Measurements from ENCODE around the gene GDF2.

The GDF2 gene

DNA sequence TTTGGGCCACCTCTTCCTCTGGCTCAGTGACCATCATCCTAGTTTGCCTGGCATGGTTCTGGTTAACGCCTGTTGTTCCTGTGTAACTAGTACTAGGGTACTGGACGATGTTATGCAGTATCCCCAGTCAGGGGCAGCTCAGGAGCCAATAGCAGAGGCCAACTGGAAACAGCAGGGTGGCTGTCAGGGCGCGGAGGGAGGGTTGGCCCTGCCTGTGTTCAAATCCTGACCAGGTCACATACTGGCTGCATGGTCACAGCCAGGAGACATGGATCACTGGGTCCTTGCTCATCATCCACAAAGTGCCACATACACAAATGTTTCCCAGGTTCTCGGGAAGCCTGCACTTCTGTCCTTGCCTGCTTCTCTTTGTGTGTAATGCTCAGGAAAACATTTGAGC, 13.7 kb downstream of the GDF2 start:
- no peak for DNase-seq

DNA sequence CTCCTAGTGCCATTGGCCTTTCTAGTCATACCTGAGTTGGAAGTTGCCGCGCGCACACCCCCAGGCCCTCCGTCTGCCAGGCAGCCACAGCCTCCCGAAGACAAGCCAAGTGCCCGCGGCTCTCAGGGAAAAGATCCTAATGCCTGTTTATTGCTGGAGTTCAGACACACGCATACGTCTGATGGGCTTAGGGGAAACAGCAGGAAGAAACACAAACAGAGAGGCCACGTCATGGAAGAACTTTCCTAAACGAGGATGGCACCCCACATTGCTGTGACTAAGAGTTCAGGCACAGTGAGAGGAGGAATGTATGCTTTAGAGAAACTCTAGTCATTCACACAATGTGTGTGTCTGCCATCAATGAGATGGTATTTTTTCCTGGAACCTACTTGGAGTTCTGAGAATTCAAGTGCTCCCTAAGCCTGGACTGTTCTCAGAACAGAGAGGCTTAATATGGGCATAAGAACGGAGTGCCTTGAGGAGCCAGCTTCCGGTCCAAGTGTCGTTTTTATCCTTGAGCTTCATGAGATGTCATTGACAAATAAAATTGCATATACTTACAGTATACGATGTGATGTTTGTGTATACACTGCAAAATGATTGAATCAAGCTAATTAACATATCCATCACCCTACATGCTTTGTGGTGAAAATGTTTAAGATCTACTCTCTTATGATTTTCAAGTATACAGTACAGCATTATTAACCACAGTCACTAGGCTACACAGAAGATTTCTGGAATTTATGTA, 14.3 kb downstream of the GDF2 start:
- no peak for DNase-seq

DNA sequence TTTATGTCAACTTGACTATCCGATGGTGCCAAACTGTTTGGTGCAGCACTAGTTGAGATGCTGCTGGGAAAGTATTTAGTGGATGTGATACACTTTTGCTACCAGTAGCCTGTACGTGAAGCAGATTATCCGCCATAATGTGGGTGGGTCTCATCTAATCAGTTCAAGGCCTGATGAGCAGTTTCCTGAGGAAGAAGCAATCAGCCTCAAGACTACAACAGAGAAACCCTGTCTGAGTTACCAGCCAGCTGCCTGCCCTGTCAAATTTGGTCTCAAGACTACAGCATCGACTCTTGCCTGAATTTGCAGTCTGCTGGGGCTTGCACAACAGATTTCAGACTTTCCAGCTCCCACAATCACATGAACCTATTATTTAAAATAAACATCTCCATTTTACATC, 15.1 kb downstream of the GDF2 start:
- no peak for DNase-seq

DNA sequence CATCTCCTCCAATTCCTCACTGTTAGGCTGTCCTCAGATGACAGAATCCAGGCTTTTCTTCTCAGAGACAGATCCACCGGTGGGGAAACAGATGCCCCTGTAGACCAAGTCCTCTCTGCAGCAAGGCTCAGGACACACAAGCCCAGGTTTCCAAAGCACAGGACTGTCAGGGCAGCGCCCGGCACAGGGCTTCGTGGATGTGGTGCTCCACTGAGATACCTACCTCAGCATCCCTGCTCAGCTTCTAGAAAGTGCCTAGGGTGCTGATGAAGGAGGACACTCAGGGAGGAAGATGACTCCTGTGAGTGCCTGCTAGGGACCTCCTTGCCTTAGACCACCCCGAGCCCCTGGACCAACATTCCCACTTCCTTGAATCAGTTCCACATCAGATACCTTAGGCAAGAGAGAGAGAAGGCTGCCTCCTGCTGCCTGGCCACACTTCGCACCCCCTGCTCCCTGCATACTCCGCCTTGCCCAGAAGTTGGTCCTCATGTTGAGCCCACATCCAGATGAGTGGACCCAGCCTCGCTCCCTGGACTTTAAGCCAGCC, 17.0 kb downstream of the GDF2 start:
- DNase-seq, result no peak

DNA sequence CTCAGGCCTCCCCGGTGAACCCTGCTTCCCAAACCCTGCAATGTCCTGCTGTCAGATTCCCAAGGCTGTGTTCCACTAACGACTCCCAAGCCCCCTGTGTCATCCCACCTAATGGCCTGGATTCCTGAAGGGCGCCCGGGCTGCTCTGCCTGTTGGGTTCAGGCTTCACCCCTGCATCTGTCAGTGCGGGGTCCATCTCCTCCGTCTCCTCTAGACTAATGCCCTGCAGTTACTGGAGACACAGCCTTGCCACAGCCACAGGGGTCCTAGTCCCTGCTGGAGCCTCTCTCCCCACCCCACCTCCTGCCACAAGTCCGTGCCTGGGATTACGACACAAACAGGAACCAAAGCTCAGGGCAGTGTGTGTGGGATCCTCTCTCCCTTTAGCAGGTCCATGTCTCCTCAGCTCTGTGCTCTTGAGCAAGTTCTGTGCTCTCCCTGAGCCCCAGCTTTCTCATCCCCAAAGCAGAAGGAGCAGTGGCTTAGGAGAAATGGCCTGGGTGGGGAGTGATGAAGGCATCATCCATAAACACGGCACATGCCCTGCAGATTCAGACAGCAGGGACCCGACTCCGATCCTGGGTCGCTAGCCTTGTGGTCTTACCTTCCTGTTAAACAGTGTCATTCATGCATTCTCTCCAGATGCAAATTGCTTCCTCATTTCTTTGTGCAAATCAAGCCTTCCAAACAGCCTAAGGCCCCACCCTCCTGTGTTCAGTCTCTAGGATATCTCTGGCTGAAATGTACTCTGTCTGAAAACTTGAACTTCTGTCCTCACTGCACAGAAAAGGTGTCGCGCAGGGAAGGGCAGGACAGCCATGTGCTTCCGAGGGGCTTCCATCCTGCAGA, 17.7 kb downstream of the GDF2 start:
- DNase-seq, result no peak

DNA sequence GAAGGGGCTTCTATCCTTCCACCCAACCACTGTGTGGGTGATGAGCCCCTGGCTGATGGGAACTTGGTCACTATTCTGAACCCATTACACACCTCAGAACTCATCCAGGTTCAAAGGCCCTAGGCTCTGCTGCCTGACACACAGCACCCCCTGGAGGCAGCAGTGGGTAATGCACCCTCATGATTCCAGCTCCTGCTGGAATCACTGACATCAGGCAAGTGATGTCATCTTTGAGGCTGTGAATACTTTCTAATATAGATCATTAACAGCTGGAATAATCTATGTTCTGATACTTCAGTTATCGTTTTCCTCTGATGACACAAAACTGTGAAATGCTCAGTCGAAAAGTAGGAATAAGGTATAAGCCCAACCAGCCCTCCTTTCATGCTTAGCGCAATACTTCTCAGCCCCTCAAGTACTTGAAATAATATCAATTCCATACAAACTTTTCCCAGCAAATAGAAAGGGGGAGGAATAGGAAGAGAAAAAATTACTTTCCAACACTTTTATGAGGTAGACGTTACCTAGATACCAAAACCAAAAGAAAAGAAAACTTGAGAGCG, 18.4 kb downstream of the GDF2 start:
- peak; percentile 6 to 53 (median 7) for DNase-seq

DNA sequence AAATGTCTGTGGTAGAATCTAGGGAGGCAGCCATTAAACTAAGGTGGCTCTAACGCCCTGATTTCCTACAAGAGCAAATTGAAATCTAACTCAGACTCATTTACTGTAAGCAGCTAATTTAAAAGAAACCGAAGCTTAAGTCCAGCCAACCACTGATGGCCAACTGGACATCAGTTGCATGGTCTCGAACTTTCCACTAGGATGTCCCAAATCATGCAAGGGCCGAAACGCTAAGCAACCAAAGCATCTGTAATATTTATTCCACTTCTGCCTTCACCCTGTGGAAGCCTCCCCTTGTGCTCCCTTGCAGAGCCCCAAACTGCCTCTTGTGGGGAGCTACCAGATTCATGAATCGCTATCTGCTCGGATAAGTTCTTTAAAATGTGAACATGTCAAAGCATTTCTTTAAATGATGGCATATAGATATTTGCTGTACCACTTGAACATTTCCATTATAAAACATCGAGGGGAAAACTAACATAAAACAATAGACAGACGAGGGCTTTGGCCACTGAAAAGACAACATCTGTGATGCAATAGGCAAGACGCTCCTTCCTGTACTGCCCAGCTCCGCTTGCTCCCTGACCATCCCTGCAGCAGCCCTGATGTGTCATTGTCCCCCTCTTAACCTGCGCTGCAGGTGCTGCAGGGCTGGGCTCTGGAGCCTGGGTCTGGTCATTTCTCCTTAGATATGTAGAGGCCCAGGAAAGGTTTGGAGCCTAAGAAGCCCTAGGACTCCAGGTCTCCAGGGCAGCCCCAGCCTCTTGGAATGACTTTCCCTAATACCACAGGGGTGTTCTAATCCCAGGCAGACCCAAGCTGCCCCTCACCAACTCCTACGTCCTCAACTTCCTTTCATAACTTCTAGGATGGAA, 23.0 kb downstream of the GDF2 start:
- DNase-seq, result no peak

DNA sequence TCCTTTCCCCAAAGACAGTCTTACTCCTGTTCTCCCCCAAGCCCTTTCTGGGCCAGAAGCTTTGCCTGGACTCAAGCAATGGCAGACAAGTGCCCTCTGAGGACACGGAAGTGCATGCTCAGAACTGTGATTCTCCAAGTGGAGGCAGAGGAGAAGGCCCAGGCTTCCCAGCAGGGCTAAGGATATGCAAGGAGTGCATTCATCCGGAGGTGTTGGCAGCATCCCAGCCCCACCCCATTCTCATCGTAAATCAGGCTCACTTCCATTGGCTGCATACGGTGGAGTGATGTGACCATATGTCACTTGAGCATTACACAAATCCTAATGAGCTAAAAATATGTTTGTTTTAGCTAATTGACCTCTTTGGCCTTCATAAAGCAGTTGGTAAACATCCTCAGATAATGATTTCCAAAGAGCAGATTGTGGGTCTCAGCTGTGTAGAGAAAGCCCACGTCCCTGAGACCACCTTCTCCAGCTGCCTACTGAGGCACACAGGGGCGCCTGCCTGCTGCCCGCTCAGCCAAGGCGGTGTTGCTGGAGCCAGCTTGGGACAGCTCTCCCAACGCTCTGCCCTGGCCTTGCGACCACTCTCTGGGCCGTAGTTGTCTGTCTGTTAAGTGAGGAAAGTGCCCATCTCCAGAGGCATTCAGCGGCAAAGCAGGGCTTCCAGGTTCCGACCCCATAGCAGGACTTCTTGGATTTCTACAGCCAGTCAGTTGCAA, 24.5 kb downstream of the GDF2 start:
- DNase-seq, result peak; percentile 2 to 65 (median 17)

DNA sequence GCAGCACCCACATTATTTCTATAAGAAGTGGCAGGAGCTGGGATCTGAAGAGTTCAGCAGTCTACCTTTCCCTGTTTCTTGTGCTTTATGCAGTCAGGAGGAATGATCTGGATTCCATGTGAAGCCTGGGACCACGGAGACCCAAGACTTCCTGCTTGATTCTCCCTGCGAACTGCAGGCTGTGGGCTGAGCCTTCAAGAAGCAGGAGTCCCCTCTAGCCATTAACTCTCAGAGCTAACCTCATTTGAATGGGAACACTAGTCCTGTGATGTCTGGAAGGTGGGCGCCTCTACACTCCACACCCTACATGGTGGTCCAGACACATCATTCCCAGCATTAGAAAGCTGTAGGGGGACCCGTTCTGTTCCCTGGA, 25.0 kb downstream of the GDF2 start:
- no peak for DNase-seq

DNA sequence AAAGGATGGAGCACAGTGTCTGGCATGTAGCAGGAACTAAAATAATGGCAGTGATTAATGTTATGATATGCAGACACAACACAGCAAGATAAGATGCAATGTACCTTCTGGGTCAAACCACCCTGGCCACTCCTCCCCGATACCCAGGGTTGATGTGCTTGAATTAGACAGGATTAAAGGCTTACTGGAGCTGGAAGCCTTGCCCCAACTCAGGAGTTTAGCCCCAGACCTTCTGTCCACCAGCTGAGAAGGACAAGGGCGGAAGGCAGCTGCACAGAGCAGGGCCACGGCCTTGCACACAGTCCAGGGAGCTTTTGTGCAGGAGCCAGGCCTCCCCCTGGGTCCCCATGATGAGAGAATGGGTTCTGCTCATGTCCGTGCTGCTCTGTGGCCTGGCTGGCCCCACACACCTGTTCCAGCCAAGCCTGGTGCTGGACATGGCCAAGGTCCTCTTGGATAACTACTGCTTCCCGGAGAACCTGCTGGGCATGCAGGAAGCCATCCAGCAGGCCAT, 25.9 kb downstream of the GDF2 start, which contains the start of gene RBP3:
Gene RBP3 (plus strand): TSS at position 226 of the 514 bp plus-strand sequence. CDS start 122 bp downstream, at position 348.
- DNase-seq, result no peak

DNA sequence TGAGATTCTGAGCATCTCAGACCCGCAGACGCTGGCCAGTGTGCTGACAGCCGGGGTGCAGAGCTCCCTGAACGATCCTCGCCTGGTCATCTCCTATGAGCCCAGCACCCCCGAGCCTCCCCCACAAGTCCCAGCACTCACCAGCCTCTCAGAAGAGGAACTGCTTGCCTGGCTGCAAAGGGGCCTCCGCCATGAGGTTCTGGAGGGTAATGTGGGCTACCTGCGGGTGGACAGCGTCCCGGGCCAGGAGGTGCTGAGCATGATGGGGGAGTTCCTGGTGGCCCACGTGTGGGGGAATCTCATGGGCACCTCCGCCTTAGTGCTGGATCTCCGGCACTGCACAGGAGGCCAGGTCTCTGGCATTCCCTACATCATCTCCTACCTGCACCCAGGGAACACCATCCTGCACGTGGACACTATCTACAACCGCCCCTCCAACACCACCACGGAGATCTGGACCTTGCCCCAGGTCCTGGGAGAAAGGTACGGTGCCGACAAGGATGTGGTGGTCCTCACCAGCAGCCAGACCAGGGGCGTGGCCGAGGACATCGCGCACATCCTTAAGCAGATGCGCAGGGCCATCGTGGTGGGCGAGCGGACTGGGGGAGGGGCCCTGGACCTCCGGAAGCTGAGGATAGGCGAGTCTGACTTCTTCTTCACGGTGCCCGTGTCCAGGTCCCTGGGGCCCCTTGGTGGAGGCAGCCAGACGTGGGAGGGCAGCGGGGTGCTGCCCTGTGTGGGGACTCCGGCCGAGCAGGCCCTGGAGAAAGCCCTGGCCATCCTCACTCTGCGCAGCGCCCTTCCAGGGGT, 26.6 kb downstream of the GDF2 start:
- DNase-seq, result no peak

DNA sequence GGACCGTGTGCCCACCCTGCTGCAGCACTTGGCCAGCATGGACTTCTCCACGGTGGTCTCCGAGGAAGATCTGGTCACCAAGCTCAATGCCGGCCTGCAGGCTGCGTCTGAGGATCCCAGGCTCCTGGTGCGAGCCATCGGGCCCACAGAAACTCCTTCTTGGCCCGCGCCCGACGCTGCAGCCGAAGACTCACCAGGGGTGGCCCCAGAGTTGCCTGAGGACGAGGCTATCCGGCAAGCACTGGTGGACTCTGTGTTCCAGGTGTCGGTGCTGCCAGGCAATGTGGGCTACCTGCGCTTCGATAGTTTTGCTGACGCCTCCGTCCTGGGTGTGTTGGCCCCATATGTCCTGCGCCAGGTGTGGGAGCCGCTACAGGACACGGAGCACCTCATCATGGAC, 27.3 kb downstream of the GDF2 start:
- no peak for DNase-seq

DNA sequence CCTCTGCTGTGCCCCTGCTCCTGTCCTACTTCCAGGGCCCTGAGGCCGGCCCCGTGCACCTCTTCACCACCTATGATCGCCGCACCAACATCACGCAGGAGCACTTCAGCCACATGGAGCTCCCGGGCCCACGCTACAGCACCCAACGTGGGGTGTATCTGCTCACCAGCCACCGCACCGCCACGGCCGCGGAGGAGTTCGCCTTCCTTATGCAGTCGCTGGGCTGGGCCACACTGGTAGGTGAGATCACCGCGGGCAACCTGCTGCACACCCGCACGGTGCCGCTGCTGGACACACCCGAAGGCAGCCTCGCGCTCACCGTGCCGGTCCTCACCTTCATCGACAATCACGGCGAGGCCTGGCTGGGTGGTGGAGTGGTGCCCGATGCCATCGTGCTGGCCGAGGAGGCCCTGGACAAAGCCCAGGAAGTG, 27.7 kb downstream of the GDF2 start:
- DNase-seq, result no peak

DNA sequence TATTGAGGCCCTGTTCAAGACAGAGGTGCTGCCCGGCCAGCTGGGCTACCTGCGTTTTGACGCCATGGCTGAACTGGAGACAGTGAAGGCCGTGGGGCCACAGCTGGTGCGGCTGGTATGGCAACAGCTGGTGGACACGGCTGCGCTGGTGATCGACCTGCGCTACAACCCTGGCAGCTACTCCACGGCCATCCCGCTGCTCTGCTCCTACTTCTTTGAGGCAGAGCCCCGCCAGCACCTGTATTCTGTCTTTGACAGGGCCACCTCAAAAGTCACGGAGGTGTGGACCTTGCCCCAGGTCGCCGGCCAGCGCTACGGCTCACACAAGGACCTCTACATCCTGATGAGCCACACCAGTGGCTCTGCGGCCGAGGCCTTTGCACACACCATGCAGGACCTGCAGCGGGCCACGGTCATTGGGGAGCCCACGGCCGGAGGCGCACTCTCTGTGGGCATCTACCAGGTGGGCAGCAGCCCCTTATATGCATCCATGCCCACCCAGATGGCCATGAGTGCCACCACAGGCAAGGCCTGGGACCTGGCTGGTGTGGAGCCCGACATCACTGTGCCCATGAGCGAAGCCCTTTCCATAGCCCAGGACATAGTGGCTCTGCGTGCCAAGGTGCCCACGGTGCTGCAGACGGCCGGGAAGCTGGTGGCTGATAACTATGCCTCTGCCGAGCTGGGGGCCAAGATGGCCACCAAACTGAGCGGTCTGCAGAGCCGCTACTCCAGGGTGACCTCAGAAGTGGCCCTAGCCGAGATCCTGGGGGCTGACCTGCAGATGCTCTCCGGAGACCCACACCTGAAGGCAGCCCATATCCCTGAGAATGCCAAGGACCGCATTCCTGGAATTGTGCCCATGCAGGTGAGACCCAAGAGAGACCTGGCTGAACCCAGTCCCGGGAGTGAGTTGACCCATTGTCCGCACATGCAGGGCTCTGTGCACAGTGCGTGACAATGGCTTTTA, 28.7 kb downstream of the GDF2 start:
- DNase-seq, result no peak

DNA sequence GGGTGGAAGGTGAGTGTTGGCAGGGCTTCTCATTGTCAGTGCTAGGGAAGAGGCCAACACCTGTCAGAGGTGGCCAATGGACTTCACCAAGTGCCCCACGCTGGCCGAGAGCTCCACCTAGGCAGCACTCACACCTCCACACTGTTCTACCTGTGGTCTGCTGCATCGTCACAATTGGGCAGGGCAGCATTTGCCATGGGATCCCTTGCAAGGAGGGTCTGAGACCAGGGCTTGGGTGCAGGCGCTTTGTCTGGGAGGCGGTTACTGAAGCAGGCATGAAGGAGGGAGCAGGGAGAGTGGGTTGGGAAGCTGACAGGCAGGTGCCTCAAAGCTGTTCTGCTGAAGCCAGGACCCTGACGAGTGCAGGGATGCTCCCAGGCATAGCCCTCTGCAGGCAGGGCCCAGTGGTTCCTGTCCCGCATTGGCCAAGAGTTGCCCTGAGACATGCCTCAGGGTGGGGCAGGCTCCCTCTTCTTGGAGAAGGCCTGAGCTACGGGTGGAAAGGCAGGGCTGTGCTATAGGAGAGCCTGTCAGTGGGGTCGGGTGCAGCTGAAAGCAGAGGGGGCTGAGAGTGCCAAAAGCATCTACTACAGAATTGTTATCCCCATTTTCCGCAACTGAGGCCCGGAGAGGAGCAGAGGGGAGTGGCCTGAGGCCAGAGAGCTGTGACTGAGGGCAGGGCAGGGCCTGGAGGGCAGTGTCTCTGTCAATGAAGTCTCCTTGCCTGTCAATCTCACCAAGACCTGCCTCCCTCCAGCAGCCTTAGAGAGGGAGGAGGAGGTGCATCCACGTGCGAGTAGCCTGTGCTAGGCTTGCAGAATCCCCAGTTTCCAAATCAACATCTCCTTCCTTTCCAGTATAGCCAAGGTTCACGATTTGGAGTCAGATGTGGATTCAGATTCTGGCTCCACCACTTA, 29.9 kb downstream of the GDF2 start:
- no peak for DNase-seq

DNA sequence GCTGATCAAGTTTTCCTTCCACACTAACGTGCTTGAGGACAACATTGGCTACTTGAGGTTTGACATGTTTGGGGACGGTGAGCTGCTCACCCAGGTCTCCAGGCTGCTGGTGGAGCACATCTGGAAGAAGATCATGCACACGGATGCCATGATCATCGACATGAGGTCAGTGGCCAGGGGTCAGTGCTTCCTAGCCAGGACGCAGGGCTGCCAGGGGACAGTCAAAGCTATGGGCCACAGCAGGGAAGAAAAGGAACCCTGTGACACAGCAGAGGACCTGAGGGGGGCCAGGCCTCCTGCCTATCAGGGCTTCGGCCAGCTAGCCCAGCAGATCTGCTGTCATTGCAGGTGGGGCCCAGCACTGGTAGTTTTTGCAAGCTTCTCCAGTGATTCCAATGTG, 31.1 kb downstream of the GDF2 start:
- no peak for DNase-seq

DNA sequence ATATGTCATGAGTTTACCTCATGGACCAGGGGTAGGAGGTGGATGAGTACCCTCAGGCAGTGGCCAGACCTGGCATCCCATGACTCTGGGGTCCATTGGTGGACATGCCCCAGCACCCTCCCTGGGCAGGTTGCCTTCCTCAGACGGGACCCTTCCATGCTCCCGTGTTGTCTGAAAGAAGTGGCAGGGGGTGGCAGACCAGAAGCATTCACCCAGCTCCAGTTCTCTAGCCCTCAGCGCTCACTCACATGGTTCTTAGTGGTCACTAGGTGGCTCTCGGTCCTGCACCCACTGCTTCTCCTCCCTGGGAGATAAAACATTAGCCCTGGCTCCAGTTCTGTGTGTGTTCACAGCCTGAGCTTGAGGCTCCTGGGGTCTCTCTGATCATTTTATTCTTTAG, 31.9 kb downstream of the GDF2 start:
- peak in 1 of 3 experiments; percentile 0 for DNase-seq

DNA sequence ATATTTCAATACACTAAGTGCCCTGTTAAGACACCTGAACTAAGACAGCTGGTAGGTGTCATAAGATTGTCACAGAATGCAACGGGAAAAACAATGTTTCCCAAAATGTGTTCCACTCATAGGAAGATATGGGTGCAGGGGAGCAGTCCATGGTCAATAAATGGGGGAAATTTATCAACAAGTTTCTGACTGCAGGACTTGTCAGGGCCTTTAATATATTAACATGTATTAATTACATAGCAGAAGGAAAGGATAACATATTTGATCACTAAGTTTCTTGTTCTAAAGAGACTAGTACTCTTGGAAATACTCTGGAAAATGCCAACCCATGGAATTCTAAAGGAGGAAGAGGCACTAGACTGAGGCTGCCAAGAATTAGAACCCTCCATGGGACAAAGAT, 32.6 kb downstream of the GDF2 start:
- no peak for DNase-seq

Data from NCI-H1417 (cell line).